SK-N-SH treated with all-trans-retinoic acid at 6 μM for 48 hours (cell line): ENCODE data around the gene PARP15.

ENCODE experiments used
- ARNTL ChIP-seq: fragments of 450-650 bp; formaldehyde crosslinking; IDR thresholded peaks from 2 replicates; pipeline ENCODE4 v1.5.0; 2020; ENCODE audit warnings: low read depth, mild to moderate bottlenecking, moderate library complexity, borderline replicate concordance
- BACH2 ChIP-seq: fragments of 250-450 bp; sonication (Bioruptor Pico); IDR thresholded peaks from 2 replicates; pipeline ENCODE4 v1.9.0; 2021; ENCODE audit warnings: mild to moderate bottlenecking, borderline replicate concordance
- RARB ChIP-seq: fragments of 250-450 bp; sonication (Bioruptor Pico); IDR thresholded peaks from 2 replicates; pipeline ENCODE4 v1.8.0; 2021; ENCODE audit warnings: mild to moderate bottlenecking, moderate library complexity
- TCF4 ChIP-seq: fragments of 250-450 bp; sonication (Bioruptor Pico); IDR thresholded peaks from 2 replicates; pipeline ENCODE4 v1.8.0; 2021; ENCODE audit warnings: mild to moderate bottlenecking, moderate library complexity, borderline replicate concordance
- TOX ChIP-seq: fragments of 250-450 bp; sonication (Bioruptor Pico); IDR thresholded peaks from 2 replicates; pipeline ENCODE4 v1.8.0; 2021; ENCODE audit warnings: mild to moderate bottlenecking, moderate library complexity, borderline replicate concordance
- ZFP3 ChIP-seq: fragments of 250-450 bp; sonication (Bioruptor Pico); IDR thresholded peaks from 2 replicates; pipeline ENCODE4 v1.5.0; 2020; ENCODE audit warnings: mild to moderate bottlenecking, moderate library complexity
- ZFP30 ChIP-seq: fragments of 450-650 bp; formaldehyde crosslinking; IDR thresholded peaks from 2 replicates; pipeline ENCODE4 v1.5.0; 2022; ENCODE audit warnings: mild to moderate bottlenecking, moderate library complexity
- TF ChIP-seq, protein P1 (sequence below): fragments of 250-450 bp; sonication (Bioruptor Pico); IDR thresholded peaks from 2 replicates; pipeline ENCODE4 v1.5.1; 2021; ENCODE audit warnings: mild to moderate bottlenecking, moderate library complexity
- TF ChIP-seq, protein P2 (sequence below): fragments of 250-450 bp; sonication (Bioruptor Pico); IDR thresholded peaks from 2 replicates; pipeline ENCODE4 v1.8.0; 2020; ENCODE audit warnings: mild to moderate bottlenecking, moderate library complexity, borderline replicate concordance
- TF ChIP-seq, protein P3 (sequence below): fragments of 250-450 bp; sonication (Bioruptor Pico); IDR thresholded peaks from 2 replicates; pipeline ENCODE4 v1.5.1; 2020; ENCODE audit warnings: low read depth, mild to moderate bottlenecking, moderate library complexity
- TF ChIP-seq, protein P4 (sequence below): fragments of 250-450 bp; sonication (Bioruptor Pico); IDR thresholded peaks from 2 replicates; pipeline ENCODE4 v1.5.0; 2020; ENCODE audit warnings: mild to moderate bottlenecking, moderate library complexity

DNA sequence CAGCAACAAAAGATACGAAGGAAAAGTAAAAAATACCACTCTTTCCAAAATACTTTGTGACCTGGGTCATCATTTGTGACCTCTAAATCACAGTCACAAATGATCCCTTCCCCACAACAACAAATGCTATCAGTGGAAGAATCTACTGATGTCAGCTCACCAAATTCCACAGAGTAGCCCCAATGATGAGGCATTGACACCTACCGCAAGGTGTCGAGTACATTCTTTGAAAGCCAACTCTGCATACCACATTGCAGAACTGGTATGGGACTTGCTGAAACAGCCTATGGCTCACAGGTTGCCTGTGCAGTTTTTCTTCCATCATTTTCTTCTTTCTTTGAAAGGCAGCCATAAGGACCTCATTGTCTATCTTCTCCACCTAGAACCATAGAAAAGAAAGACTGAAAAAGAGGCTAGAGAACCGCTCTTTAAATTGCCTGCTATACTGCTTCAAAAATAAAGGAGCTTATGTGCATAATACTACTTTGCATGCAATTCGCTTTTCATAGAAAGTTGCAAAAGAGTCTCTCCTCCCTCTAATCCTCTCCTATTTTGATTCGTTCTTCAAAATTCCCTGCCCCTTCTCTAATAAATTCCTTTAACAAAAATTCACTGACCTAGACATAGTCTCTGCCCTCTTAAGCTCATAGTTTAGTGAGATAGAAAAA, 41.4 kb upstream of the PARP15 start:
- TF ChIP-seq, protein P1, sequence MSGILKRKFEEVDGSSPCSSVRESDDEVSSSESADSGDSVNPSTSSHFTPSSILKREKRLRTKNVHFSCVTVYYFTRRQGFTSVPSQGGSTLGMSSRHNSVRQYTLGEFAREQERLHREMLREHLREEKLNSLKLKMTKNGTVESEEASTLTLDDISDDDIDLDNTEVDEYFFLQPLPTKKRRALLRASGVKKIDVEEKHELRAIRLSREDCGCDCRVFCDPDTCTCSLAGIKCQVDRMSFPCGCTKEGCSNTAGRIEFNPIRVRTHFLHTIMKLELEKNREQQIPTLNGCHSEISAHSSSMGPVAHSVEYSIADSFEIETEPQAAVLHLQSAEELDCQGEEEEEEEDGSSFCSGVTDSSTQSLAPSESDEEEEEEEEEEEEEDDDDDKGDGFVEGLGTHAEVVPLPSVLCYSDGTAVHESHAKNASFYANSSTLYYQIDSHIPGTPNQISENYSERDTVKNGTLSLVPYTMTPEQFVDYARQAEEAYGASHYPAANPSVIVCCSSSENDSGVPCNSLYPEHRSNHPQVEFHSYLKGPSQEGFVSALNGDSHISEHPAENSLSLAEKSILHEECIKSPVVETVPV (CRISPR knock-in tag), result no peak
- TF ChIP-seq BACH2 (CRISPR knock-in tag) (no peak), ARNTL (no peak), TCF4 (CRISPR knock-in tag) (no peak), ZFP30 (CRISPR knock-in tag) (no peak), TOX (CRISPR knock-in tag) (no peak), RARB (no peak), ZFP3 (CRISPR knock-in tag) (no peak)
- TF ChIP-seq, protein P2, sequence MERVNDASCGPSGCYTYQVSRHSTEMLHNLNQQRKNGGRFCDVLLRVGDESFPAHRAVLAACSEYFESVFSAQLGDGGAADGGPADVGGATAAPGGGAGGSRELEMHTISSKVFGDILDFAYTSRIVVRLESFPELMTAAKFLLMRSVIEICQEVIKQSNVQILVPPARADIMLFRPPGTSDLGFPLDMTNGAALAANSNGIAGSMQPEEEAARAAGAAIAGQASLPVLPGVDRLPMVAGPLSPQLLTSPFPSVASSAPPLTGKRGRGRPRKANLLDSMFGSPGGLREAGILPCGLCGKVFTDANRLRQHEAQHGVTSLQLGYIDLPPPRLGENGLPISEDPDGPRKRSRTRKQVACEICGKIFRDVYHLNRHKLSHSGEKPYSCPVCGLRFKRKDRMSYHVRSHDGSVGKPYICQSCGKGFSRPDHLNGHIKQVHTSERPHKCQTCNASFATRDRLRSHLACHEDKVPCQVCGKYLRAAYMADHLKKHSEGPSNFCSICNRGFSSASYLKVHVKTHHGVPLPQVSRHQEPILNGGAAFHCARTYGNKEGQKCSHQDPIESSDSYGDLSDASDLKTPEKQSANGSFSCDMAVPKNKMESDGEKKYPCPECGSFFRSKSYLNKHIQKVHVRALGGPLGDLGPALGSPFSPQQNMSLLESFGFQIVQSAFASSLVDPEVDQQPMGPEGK (CRISPR knock-in tag), result no peak
- TF ChIP-seq, protein P3, sequence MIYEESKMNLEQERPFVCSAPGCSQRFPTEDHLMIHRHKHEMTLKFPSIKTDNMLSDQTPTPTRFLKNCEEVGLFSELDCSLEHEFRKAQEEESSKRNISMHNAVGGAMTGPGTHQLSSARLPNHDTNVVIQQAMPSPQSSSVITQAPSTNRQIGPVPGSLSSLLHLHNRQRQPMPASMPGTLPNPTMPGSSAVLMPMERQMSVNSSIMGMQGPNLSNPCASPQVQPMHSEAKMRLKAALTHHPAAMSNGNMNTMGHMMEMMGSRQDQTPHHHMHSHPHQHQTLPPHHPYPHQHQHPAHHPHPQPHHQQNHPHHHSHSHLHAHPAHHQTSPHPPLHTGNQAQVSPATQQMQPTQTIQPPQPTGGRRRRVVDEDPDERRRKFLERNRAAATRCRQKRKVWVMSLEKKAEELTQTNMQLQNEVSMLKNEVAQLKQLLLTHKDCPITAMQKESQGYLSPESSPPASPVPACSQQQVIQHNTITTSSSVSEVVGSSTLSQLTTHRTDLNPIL (CRISPR knock-in tag), result no peak
- TF ChIP-seq, protein P4, sequence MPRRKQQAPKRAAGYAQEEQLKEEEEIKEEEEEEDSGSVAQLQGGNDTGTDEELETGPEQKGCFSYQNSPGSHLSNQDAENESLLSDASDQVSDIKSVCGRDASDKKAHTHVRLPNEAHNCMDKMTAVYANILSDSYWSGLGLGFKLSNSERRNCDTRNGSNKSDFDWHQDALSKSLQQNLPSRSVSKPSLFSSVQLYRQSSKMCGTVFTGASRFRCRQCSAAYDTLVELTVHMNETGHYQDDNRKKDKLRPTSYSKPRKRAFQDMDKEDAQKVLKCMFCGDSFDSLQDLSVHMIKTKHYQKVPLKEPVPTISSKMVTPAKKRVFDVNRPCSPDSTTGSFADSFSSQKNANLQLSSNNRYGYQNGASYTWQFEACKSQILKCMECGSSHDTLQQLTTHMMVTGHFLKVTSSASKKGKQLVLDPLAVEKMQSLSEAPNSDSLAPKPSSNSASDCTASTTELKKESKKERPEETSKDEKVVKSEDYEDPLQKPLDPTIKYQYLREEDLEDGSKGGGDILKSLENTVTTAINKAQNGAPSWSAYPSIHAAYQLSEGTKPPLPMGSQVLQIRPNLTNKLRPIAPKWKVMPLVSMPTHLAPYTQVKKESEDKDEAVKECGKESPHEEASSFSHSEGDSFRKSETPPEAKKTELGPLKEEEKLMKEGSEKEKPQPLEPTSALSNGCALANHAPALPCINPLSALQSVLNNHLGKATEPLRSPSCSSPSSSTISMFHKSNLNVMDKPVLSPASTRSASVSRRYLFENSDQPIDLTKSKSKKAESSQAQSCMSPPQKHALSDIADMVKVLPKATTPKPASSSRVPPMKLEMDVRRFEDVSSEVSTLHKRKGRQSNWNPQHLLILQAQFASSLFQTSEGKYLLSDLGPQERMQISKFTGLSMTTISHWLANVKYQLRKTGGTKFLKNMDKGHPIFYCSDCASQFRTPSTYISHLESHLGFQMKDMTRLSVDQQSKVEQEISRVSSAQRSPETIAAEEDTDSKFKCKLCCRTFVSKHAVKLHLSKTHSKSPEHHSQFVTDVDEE (CRISPR knock-in tag), result no peak
